IMR-90 (cell line): Measurements from ENCODE around the gene CLTCL1. TPM values are rescaled to one million over a fixed set of nuclear protein-coding genes. Genes with fewer than 3 reads are reported as not detected.

Experiments used
- ATAC-seq: fragments of 200-7000 bp; cut with Tn5 transposase; 2 replicates; pipeline ENCODE4 v1.9.1; 2020; ENCODE audit warnings: low read depth, mild to moderate bottlenecking, moderate library complexity
- Bru-seq: library from RNA; stranded (reverse); fragments of 400-500 nt; gene quantifications from one replicate; lab custom pipeline; 2021; lab: Mats Ljungman, UMichigan
- BruChase-seq, 2 experiments: library from RNA; stranded (reverse); fragments of 400-500 nt; gene quantifications; one replicate each; lab custom pipeline; 2021; lab: Mats Ljungman, UMichigan
- BruUV-seq: library from RNA; stranded (reverse); fragments of 400-500 nt; replicated peaks from 2 replicates; lab custom pipeline; 2021; lab: Mats Ljungman, UMichigan
- CTCF ChIA-PET: fragments of 300-600 bp; formaldehyde crosslinking; extraction: SDS; loops from one replicate; lab custom pipeline; 2021; ENCODE audit warnings: antibody characterized with exemption; lab: Yijun Ruan, JAX
- POLR2A ChIA-PET: fragments of 300-600 bp; sonication (Branson Sonifier 250); formaldehyde crosslinking; loops from one replicate; lab custom pipeline; 2022; ENCODE audit warnings: antibody characterized with exemption; ENCODE audit not compliant: unreplicated experiment; lab: Charles Lee
- DNase-seq: peaks from one replicate; pipeline ENCODE4 v3.0.0; 2013
- H2AFZ ChIP-seq: replicated peaks from 2 replicates; pipeline ENCODE3; 2013; ENCODE audit warnings: low read length, mild to moderate bottlenecking; ENCODE audit not compliant: poor library complexity
- H2AK5ac ChIP-seq: 2 replicates; pipeline ENCODE4 v1.6.1; 2013; ENCODE audit warnings: low read depth, low read length, inconsistent platforms
- H2AK9ac ChIP-seq: replicated peaks from 2 replicates; pipeline ENCODE3; 2013; ENCODE audit warnings: mild to moderate bottlenecking, low read depth, low read length, moderate library complexity; ENCODE audit not compliant: poor library complexity
- H2BK120ac ChIP-seq: 2 replicates; pipeline ENCODE4 v1.6.1; 2013; ENCODE audit warnings: low read depth, low read length, inconsistent platforms
- H2BK15ac ChIP-seq: 3 replicates; pipeline ENCODE4 v1.6.1; 2013; ENCODE audit warnings: low read depth, low read length, inconsistent platforms
- H2BK20ac ChIP-seq: 2 replicates; pipeline ENCODE4 v1.6.1; 2013; ENCODE audit warnings: low read depth, mild to moderate bottlenecking, inconsistent platforms, low read length, moderate library complexity
- H2BK5ac ChIP-seq: 2 replicates; pipeline ENCODE4 v1.6.1; 2013; ENCODE audit warnings: mild to moderate bottlenecking, low read depth, low read length, inconsistent platforms; ENCODE audit not compliant: poor library complexity, severe bottlenecking
- H3K14ac ChIP-seq: replicated peaks from 2 replicates; pipeline ENCODE4 v1.6.1; 2013; ENCODE audit warnings: low read depth, low read length, inconsistent platforms
- H3K18ac ChIP-seq: 2 replicates; pipeline ENCODE4 v1.6.1; 2013; ENCODE audit warnings: low read depth, low read length, control low read depth
- H3K23ac ChIP-seq: 2 replicates; pipeline ENCODE4 v1.6.1; 2013; ENCODE audit warnings: low read depth, low read length, inconsistent platforms
- H3K27ac ChIP-seq: 2 replicates; pipeline ENCODE4 v1.5.1; 2013; ENCODE audit warnings: mild to moderate bottlenecking, control low read depth, low read length; ENCODE audit not compliant: insufficient read depth
- H3K27me3 ChIP-seq: 2 replicates; pipeline ENCODE4 v1.6.1; 2013; ENCODE audit warnings: low read length; ENCODE audit not compliant: control insufficient read depth, insufficient read depth
- H3K36me3 ChIP-seq: 2 replicates; pipeline ENCODE4 v1.6.1; 2013; ENCODE audit warnings: low read length, mixed read lengths; ENCODE audit not compliant: control insufficient read depth, insufficient read depth
- H3K4ac ChIP-seq: 2 replicates; pipeline ENCODE4 v1.6.1; 2013; ENCODE audit warnings: low read depth, low read length, inconsistent platforms
- H3K4me1 ChIP-seq: 2 replicates; pipeline ENCODE4 v1.6.1; 2013; ENCODE audit warnings: low read length, mixed read lengths; ENCODE audit not compliant: control insufficient read depth, insufficient read depth
- H3K4me2 ChIP-seq: 2 replicates; pipeline ENCODE4 v1.6.1; 2013; ENCODE audit warnings: low read depth, mild to moderate bottlenecking, control low read depth, low read length, moderate library complexity
- H3K4me3 ChIP-seq: 2 replicates; pipeline ENCODE4 v1.5.1; 2013; ENCODE audit warnings: low read depth, mild to moderate bottlenecking, control low read depth, low read length, moderate library complexity; ENCODE audit not compliant: insufficient read depth
- H3K56ac ChIP-seq: 2 replicates; pipeline ENCODE4 v1.6.1; 2013; ENCODE audit warnings: low read length, inconsistent platforms; ENCODE audit not compliant: insufficient read depth; ENCODE audit errors: extremely low read depth
- H3K79me1 ChIP-seq, 2 experiments: 2 replicates each; pipeline ENCODE4 v1.6.1; 2013; ENCODE audit warnings: low read length in 2 of 2, inconsistent platforms in 1 of 2, low read depth in 1 of 2
- H3K9ac ChIP-seq: 2 replicates; pipeline ENCODE4 v1.6.1; 2013; ENCODE audit warnings: low read depth, low read length, control low read depth
- H3K9me1 ChIP-seq: 2 replicates; pipeline ENCODE4 v1.6.1; 2013; ENCODE audit warnings: low read length, inconsistent platforms; ENCODE audit not compliant: insufficient read depth
- H3K9me3 ChIP-seq: 2 replicates; pipeline ENCODE4 v1.6.1; 2013; ENCODE audit warnings: low read length; ENCODE audit not compliant: control insufficient read depth, insufficient read depth
- H4K20me1 ChIP-seq: 2 replicates; pipeline ENCODE4 v1.6.1; 2013; ENCODE audit warnings: low read length, inconsistent platforms; ENCODE audit not compliant: insufficient read depth
- H4K5ac ChIP-seq: 2 replicates; pipeline ENCODE4 v1.6.1; 2013; ENCODE audit warnings: mild to moderate bottlenecking, low read depth, low read length, control low read depth
- H4K8ac ChIP-seq, 2 experiments: 2 replicates each; pipeline ENCODE4 v1.6.1; 2013; ENCODE audit warnings: low read depth in 2 of 2, low read length in 2 of 2, control low read depth in 1 of 2, inconsistent platforms in 1 of 2
- H4K91ac ChIP-seq: 2 replicates; pipeline ENCODE4 v1.6.1; 2013; ENCODE audit warnings: low read depth, low read length, inconsistent platforms; ENCODE audit not compliant: insufficient read depth
- MAZ ChIP-seq: IDR thresholded peaks from 2 replicates; pipeline ENCODE4 v1.6.1; 2012; ENCODE audit warnings: low read depth, mild to moderate bottlenecking, low read length, improper control_type of control experiment, moderate library complexity, borderline replicate concordance
- RCOR1 ChIP-seq: IDR thresholded peaks from 2 replicates; pipeline ENCODE4 v1.6.1; 2012; ENCODE audit warnings: mild to moderate bottlenecking, low read length, improper control_type of control experiment; ENCODE audit not compliant: insufficient replicate concordance
- WGBS, 2 experiments: methylation state at CpG; one replicate each; pipeline versions ENCODE4 v1.1.5 to v1.1.7; 2013; ENCODE audit warnings: missing lambda C conversion rate in 2 of 2; ENCODE audit not compliant: insufficient read length in 1 of 2; ENCODE audit errors: extremely low coverage in 2 of 2; 5-methylcytosine and 5-hydroxymethylcytosine counted together
- dilution Hi-C: fragments of 300-500 bp; cut with HindIII; formaldehyde crosslinking; loops from one replicate; pipeline ENCODE4 v1.14.3; 2018; ENCODE audit warnings: low sequenced_read_pairs; ENCODE audit not compliant: unreplicated experiment
- in situ Hi-C: fragments of 300-500 bp; cut with MboI; formaldehyde crosslinking; loops from 3 replicates; pipeline ENCODE4 v1.14.3; 2019; ENCODE audit warnings: low sequenced_read_pairs, inconsistent platforms, mixed read lengths
- intact Hi-C: fragments of 100-400 bp; cut with micrococcal nuclease; formaldehyde crosslinking; loops from 2 replicates; pipeline ENCODE4 v1.10.0; 2022
- long read RNA-seq: library from polyadenylated mRNA; unstranded; transcript quantifications from one replicate; pipeline ENCODE4 v2.0.0, GENCODE V29; 2021; ENCODE audit not compliant: unreplicated experiment
- polyA plus RNA-seq, 3 experiments: library from polyadenylated mRNA; depleted of rRNA; stranded (reverse); fragments of >200 nt; gene quantifications; 2 replicates each; pipeline ENCODE4 v1.2.3, GENCODE V29; 2012; ENCODE audit warnings: low replicate concordance in 1 of 3
- total RNA-seq: library from RNA; depleted of rRNA; stranded (reverse); fragments of >200 nt; gene quantifications from 2 replicates; pipeline ENCODE4 v1.2.3, GENCODE V29; 2012; rRNA removed
- TF ChIP-seq, protein P1 (sequence below): fragments of 150-350 bp; IDR thresholded peaks from 2 replicates; pipeline ENCODE4 v1.6.1; 2017; ENCODE audit warnings: mild to moderate bottlenecking, antibody characterized with exemption, low read length, low read depth

Gene CLTCL1
- total RNA-seq (7.5 and 8.1 TPM in 2 replicates), polyA plus RNA-seq (2012; rRNA removed) (6.1 and 6.2 TPM in 2 replicates), Bru-seq, nascent RNA (percentile 63 among the genes with signal in this experiment), BruChase-seq, experiment 1, labeled RNA remaining after a 6-hour chase (percentile 68 among the genes with signal in this experiment), BruChase-seq, experiment 2, labeled RNA remaining after a 2-hour chase (percentile 64 among the genes with signal in this experiment)
- polyA plus RNA-seq (2012; cell fraction: cytosol; rRNA removed): 4.1 and 5.0 TPM in 2 replicates
- 21.6 and 31.3 TPM in 2 replicates for polyA plus RNA-seq (2012; cell fraction: nucleus; rRNA removed; ENCODE audit: low replicate concordance)
- long read RNA-seq, full-length matches to known transcripts: 3 of 15 reads
- long read RNA-seq, partial matches to known transcripts: 5 of 15 reads
- long read RNA-seq, other reads (novel, unspliced or antisense): 7 of 15 reads

DNA sequence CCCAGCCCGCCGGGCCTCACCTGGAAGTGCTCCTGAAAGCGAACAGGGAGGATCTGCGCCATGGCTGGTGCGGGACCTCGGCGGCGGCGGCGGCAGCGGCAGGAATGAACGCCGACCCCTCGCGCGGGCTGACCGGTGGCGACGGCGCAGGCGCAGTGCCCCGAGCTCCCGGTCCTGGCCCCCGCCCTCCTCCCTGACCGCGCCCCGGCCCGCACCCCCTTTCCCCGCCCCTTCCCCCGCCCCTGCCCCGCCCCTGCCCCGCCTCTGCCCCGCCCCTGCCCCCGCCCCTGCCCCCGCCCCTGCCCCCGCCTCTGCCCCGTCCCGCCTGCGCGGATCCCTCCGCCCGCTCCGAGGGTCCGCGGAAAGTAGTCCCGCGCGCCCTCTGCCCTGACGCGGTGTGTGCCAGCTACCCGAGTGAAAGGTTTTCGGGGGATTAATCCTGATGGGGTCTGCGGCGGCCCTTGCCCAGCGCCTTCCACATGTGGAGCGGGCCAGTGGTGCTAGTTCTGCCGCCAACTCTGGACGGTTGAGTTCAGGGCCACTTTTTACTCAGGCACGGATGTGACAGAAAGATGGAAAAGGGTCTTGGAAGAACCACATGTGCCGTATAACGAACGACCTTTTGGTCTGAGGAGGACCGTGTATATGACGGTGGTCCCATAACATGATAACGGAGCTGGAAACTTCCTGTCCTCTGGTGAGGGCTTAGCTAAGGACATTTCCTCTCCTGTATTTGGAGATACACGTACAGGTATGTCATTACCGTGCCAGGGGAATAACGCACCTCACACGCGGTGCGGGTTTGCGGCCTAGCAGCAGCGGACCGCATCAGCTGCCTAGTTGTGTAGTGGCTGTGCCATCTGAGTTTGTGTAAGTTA lies at the start of gene CLTCL1:
Gene CLTCL1, minus strand, starts transcription at position 140 of the 878 bp plus-strand sequence. Its CDS starts 78 bp downstream, at position 62.
- Histone ChIP-seq H3K18ac (peak within 1 kb of the TSS; percentile 33; the same call in 1 of the 2 replicates), H2AK9ac (peak within 1 kb of the TSS; percentile 85), H3K79me1 (peaks cover 18 to 35% of the 10 kb centered on the region in 2 experiments), H3K4me1 (peaks cover 17% of the 10 kb centered on the region), H3K36me3 (no peaks in the 10 kb centered on the region), H4K5ac (peak within 1 kb of the TSS; percentile 78), H3K9me1 (peaks cover 21% of the 10 kb centered on the region), H2AK5ac (peak within 1 kb of the TSS; percentile 44; the same call in 1 of the 2 replicates), H3K9me3 (no peaks in the 10 kb centered on the region), H3K4me2 (peak within 1 kb of the TSS; percentile 93), H2BK15ac (peak within 1 kb of the TSS; percentile 51; the same call in 1 of the 3 replicates), H3K27me3 (peaks cover 3% of the 10 kb centered on the region; the same call in 1 of the 2 replicates), H3K4ac (peak within 1 kb of the TSS; percentile 91), H3K56ac (peak within 1 kb of the TSS; percentile 70), H3K27ac (peak within 1 kb of the TSS; percentile 39), H3K14ac (peak within 1 kb of the TSS; percentile 88), H4K20me1 (peaks cover 19% of the 10 kb centered on the region; the same call in 1 of the 2 replicates), H4K8ac (peak within 1 kb of the TSS; percentile 56 to 100), H2AFZ (peak within 1 kb of the TSS; percentile 96), H3K4me3 (peak within 1 kb of the TSS; percentile 80), H3K9ac (peak within 1 kb of the TSS; percentile 59), H2BK120ac (peak within 1 kb of the TSS; percentile 61), H4K91ac (no peak within 1 kb of the TSS), H2BK5ac (peak within 1 kb of the TSS; percentile 19), H3K23ac (peak within 1 kb of the TSS; percentile 89), H2BK20ac (peak within 1 kb of the TSS; percentile 64; the same call in 1 of the 2 replicates)
- peak; percentile 84; the same call in 1 of the 2 replicates for TF ChIP-seq MAZ
- TF ChIP-seq, protein P1, sequence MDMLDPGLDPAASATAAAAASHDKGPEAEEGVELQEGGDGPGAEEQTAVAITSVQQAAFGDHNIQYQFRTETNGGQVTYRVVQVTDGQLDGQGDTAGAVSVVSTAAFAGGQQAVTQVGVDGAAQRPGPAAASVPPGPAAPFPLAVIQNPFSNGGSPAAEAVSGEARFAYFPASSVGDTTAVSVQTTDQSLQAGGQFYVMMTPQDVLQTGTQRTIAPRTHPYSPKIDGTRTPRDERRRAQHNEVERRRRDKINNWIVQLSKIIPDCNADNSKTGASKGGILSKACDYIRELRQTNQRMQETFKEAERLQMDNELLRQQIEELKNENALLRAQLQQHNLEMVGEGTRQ: 0 out of 2 replicates have a peak, but pooled peaks have one; percentile 6
- no peak for TF ChIP-seq RCOR1
- BruUV-seq: no TSS peak
- DNase-seq (peak; percentile 58), ATAC-seq (peak; percentile 91)
- ChIA-PET POLR2A (interaction anchor here (0.5 kb wide), 1 partner anchor 216 kb away, joined by 3 read pairs; no protein-coding TSS in a partner anchor), CTCF (interaction anchor here (0.7 kb wide), 1 partner anchor 112 kb away, joined by 3 read pairs; no protein-coding TSS in a partner anchor)
- intact Hi-C loops: loop anchor here (1.0 to 10.0 kb wide), 3 partner anchors 113 to 185 kb away; partner anchors contain the start of genes CDC45 and UFD1
- dilution Hi-C loops: no loop called here
- WGBS, 2 experiments: 16% methylated on average over 13 of the region's 74 CpGs; no CpG with 5 or more reads in 1 of the 2 experiments
- in situ Hi-C loops: no loop called here
